Transverse colon (tissue), 4 donors: ENCODE results near the gene CHD8.

ENCODE experiments used
- EP300 ChIP-seq: sonication (generic); formaldehyde crosslinking; IDR thresholded peaks from one replicate; pipeline ENCODE4 v1.6.1; 2017; ENCODE audit warnings: antibody characterized with exemption, low read depth
- POLR2A ChIP-seq: fragments of 450-650 bp; IDR thresholded peaks from one replicate; pipeline ENCODE4 v1.6.1; 2016; ENCODE audit warnings: antibody characterized with exemption, mild to moderate bottlenecking, moderate library complexity
- POLR2AphosphoS5 ChIP-seq, 3 donors: sonication (generic); formaldehyde crosslinking; IDR thresholded peaks; one replicate each; pipeline ENCODE4 v1.6.1; 2016; ENCODE audit warnings: antibody characterized with exemption in 3 of 3
- TF ChIP-seq, protein P1 (sequence below), 5 experiments: fragments of 200-600 bp in 3 of 5; fragments of 450-650 bp in 2 of 5; sonication (generic) in 3 of 5; IDR thresholded peaks; 1 replicate in 2 of 5; 2 replicates in 3 of 5; pipeline ENCODE4 v1.5.1; 2016 to 2017; ENCODE audit warnings: antibody characterized with exemption in 5 of 5, inconsistent platforms in 3 of 5, mild to moderate bottlenecking in 2 of 5, moderate library complexity in 1 of 5

- TF ChIP-seq, protein P1, sequence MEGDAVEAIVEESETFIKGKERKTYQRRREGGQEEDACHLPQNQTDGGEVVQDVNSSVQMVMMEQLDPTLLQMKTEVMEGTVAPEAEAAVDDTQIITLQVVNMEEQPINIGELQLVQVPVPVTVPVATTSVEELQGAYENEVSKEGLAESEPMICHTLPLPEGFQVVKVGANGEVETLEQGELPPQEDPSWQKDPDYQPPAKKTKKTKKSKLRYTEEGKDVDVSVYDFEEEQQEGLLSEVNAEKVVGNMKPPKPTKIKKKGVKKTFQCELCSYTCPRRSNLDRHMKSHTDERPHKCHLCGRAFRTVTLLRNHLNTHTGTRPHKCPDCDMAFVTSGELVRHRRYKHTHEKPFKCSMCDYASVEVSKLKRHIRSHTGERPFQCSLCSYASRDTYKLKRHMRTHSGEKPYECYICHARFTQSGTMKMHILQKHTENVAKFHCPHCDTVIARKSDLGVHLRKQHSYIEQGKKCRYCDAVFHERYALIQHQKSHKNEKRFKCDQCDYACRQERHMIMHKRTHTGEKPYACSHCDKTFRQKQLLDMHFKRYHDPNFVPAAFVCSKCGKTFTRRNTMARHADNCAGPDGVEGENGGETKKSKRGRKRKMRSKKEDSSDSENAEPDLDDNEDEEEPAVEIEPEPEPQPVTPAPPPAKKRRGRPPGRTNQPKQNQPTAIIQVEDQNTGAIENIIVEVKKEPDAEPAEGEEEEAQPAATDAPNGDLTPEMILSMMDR (IDR thresholded peaks at IDR 0.05) = no peak
- TF ChIP-seq POLR2AphosphoS5 (IDR thresholded peaks at IDR 0.05) (no peak), POLR2A (no peak), EP300 (no peak)
These were observed 73.8 kb downstream of the CHD8 start for GRCh38 chr14:21382095-21382494.
